ELR (cell line): Measurements from ENCODE around the gene LGALSL.

Experiments
- DNase-seq: peaks from one replicate; pipeline ENCODE4 v3.0.0-alpha.2; 2015; ENCODE audit warnings: low read depth

The LGALSL gene

GRCh38 chr2:64453770-64454385 lies at the start of gene LGALSL:
TSS of gene LGALSL (plus strand) at chr2:64454162. CDS start at chr2:64454546, 384 bp downstream.
- DNase-seq, result peak; percentile 52

DNA sequence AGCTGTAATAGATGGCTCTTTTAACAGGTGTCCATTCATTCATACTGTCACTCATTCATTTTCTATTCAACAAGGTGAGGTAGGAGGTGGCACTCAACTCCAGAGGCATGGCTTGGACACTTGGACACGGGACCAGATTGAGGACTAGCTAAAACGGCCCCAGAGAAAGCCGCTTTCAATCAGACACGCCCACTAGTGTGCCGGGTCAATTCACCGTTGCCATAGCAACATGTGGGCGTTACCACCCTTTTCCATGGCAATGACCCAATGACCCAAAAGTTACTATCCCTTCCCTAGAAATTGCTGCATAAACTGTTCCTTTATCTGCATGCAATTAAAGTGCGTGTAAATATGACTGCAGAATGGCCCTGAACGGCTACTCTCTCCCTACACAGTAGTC lies 49.2 kb upstream of the LGALSL start:
- no peak for DNase-seq

DNA sequence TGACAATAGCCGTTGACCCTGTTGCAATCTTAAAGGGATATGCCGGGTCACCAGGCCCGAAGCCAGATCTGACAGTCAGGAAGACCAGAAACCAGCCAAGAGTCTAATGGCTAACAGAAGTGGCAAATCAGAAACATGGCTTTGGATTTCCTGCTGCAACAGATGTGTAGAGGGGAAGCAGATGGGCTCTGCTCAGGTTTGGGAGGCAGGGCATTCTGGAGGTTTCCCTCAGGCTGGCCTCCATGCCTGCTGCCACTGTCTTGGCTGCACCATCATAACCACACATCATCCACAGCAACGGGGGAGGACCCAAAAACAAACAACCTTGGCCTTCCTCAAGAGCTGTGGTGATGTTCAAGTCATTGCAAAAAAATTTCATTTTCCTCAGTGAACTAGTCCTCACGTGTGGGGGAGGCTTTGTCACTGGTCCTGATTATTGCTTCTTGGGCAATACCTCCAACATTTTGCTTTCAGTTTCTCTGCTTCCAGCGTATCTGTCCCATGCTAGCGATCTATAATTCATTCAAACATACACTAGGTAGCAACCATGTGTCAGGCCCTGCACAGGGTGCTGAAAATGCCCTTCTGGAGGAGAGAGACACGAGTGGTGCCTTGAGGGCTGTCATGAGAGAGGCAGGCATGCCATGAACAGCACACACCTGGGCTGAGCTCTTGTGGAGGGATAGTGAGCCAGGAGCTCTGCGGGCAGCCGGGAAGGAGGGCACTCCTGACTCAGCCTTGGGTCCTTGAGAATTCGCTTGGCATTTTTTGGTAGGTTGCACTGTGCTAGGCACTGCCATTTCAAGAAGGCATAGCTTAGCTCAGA lies 48.2 kb upstream of the LGALSL start:
- DNase-seq, result peak; percentile 52

GRCh38 chr2:64406407-64406774 lies 47.6 kb upstream of the LGALSL start:
- DNase-seq, result no peak

DNA sequence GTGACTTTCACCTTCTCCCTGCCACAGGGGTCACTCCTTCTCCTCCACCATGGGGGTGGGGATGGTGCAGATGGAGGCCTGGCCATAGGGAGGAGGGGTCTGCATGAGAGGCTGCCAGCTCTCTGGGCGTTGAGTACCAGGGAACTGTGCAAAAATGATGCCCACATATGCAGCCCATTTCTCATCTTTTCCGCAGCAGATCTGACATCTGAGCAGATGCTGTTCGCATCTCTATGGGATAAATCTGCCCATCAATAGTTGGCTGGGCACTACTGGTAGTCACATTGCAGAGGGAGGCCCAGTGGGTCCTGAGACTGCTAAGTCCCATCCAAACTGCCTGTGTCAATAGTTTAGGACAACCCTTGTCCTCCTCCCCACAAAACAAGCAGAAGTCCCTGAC lies 45.9 kb upstream of the LGALSL start:
- no peak for DNase-seq

GRCh38 chr2:64410671-64411070 lies 43.3 kb upstream of the LGALSL start:
- DNase-seq, result no peak

DNA sequence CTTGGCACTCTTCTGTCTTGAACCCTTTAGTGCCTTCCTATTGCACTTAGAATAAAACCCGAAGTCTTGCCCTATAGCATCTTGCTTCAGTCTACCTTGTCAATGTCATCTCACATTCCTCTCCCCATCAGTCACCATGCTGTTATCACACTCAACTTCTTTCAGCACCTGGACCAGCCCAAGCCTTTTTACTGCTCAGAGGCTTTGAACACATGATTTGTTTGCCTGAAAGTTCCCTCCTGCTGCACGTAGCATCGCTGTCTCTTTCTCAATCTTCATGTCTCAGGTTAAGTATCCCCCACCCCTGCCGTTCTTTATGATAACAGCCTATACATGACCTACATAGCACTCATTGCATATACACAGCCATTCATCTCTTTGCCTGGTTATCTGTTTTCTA lies 41.3 kb upstream of the LGALSL start:
- no peak for DNase-seq

- no peak for DNase-seq
Observed at GRCh38 chr2:64414736-64415435, 39.1 kb upstream of the LGALSL start.

GRCh38 chr2:64417624-64418023 lies 36.3 kb upstream of the LGALSL start:
- no peak for DNase-seq

GRCh38 chr2:64419596-64420165 lies 34.3 kb upstream of the LGALSL start:
- DNase-seq, result no peak

GRCh38 chr2:64420677-64421076 lies 33.3 kb upstream of the LGALSL start:
- DNase-seq, result no peak

GRCh38 chr2:64421201-64421600 lies 32.8 kb upstream of the LGALSL start:
- no peak for DNase-seq

- DNase-seq, result no peak
Observed at GRCh38 chr2:64422466-64422865, 31.5 kb upstream of the LGALSL start.

DNA sequence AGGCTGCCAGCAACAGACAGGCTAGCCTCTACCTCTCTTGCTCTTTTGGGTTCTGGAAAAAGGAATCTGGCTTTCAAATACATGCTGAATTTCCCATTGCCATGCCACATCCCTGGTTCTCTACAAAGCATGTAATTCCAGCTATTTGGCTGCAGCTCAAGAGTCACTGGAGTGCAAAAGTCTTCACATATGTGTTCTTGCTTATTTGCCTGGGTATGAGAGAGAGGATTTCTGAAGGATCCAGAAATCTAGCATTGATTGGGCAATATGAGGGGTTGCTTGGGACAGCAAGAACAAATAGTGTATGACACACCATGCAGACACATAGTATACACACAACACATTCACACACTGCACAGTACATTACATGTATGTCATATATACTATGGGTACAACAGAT lies 30.7 kb upstream of the LGALSL start:
- no peak for DNase-seq

- no peak for DNase-seq
Observed at GRCh38 chr2:64424416-64424987, 29.5 kb upstream of the LGALSL start.

GRCh38 chr2:64426183-64426952 lies 27.6 kb upstream of the LGALSL start:
- peak; percentile 24 for DNase-seq

- DNase-seq, result no peak
Observed at GRCh38 chr2:64434039-64434657, 19.8 kb upstream of the LGALSL start.

DNA sequence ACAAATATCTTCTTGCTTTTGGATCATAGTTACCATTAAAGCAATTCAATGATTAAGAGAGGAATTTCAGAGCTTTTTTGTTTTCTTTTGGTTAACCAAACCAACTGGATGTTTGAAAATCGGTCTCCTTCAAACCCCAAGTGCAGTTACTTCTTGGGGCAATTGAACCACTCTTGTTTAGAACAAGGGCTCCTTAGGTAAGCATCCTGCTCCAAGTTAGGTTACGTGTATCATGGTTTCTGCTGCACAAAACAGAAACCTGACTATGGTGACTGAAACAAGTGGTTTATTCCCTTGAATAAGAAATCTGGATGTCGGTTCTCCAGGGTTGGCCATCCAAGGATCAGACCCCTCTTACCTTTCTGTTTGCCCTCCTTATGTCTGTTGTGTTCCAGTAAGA lies 16.1 kb upstream of the LGALSL start:
- DNase-seq, result no peak

DNA sequence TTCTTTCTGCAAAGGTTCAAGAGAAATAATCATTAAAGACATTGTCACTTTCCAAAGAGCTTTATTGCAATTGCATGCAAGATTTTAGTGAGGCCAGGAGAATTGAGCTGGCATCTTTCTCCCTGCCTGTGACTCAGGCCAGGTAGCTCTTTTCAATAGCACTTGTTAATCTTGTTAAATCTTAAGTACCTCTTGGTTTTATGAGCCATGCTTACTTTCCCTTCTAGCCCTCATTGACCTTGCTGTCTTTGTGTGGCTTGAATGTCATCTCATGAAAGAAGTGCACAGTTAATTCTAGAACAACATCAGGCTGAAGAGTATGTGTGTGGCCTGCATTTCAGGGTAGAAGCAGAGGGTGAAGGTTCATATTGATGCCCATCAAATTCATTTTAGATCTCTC lies 14.8 kb upstream of the LGALSL start:
- DNase-seq, result no peak

- DNase-seq, result no peak
Observed at GRCh38 chr2:64440843-64441242, 13.1 kb upstream of the LGALSL start.

DNA sequence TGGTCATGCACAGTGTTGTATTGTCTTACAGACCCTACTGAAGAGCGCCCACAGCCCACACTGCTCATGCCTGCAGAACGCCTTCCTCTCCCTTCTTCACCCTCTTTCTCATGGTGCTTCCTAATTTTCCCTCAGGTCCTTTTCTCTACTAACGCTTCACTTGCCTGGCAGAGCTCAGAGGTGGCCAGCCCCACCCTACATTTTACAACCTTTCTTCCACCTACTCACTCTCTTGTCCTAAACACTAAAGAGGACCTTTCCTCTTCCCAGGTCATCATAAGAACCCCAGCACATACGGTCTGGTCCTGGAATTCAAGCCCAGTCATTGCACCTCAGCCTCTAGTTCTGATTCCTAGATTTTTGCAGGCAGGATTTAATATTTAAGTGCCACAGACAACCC lies 11.7 kb upstream of the LGALSL start:
- DNase-seq, result no peak
